HS-5 (cell line): ENCODE measurements around the gene HMGXB3.

Source experiments
- DNase-seq: peaks from one replicate; pipeline ENCODE4 v3.0.0-alpha.2; 2012; ENCODE audit warnings: low read depth

HMGXB3 gene

GRCh38 chr5:149990518-149991376, 9.8 kb upstream of the HMGXB3 start:
- DNase-seq, result peak; percentile 28

GRCh38 chr5:149993471-149993870, 7.1 kb upstream of the HMGXB3 start:
- no peak for DNase-seq

DNA sequence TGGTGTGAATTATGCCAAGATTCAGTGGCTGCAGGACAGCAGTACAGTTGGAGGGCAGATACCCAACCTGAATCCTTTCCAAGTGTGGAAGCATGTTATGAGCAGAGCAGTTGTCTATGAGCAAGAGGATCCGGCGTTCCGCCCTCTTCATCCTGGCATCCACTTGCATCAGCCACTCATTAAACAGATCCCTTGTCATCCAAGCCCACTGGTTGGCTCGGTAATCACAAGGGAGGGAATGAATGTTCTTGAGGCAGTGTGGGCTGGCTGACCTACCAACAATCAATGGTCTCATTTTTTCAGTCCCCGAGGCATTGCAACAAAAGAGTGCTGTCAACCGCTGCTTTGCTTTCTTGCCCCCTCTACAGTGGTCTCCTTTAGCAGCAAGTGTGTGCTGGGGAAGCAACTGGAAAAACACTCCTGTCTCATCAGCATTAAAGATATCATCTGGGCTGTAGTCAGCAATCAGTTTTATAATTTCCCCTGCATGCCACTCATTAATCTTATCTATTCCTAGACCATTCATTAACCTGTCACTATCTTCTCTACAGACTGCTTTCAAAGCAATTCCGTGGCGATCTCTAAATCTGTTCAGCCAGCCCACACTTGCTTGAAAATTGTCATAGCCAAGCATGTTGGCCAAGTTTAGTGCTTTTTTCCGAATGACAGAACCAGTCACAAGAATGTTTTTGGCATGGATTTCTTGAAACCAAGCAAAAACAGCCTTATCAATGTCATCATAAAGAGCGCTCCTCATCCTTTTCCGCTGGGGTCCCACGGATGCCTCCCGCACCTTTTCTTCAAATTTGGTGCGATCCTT, 4.9 kb upstream of the HMGXB3 start:
- no peak for DNase-seq

DNA sequence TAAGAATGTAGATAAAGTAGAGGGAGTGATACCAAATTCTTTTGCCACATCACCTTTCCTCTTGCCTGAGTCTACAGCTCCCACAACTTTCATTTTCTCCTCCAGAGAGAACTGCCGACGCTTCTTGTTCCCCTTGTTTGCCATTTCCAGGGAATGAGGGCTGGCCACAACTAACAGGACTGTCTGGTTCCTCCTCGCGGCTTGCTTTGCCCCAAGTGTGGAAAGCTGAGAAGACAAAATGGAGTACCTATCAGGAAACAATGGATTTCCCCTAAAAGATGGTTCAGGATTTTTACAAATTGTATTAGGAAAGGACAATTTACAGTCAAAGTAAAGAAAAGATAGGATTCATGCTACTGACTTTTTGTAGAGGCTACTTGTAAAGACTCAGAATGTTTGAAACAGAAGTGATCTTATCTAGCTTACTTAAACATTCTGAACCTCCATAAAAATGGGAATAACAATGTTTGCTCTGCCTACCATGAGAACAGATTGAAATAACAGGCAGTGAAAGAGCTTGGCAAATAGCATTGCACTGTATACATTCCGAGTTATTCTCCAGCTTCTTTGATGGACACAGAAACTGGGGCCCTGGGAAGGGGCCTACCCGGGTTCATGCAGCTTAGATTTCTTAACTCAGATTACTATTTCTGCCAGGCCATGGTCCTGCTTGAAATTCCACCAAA, 4.2 kb upstream of the HMGXB3 start:
- no peak for DNase-seq

- DNase-seq, result no peak
These were observed 2.3 kb upstream of the HMGXB3 start for GRCh38 chr5:149998281-149998680.

DNA sequence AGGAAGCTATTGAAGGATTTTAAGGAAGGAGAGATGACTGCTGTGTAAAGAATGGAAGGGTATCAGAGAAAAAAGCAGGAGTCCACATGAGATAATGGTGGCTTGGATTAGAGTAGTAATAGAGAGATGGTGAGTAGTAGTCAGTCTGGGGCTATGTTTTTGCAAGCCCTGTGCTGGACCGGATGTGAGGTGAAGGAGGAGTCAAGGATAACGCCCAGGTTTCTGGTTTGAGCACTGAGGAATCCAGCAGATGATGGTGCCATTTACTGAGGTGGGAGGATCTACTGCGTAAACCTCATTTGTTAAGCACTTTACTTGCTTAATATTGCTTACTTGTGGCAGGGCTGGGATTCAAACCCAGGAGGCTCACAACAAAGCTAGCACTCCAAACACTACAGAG, 1.2 kb upstream of the HMGXB3 start:
- DNase-seq, result no peak

GRCh38 chr5:149999866-150000255, 678 bp upstream of the HMGXB3 start:
- DNase-seq, result no peak

GRCh38 chr5:150000990-150001659, 586 bp downstream of the HMGXB3 start:
- DNase-seq, result no peak

DNA sequence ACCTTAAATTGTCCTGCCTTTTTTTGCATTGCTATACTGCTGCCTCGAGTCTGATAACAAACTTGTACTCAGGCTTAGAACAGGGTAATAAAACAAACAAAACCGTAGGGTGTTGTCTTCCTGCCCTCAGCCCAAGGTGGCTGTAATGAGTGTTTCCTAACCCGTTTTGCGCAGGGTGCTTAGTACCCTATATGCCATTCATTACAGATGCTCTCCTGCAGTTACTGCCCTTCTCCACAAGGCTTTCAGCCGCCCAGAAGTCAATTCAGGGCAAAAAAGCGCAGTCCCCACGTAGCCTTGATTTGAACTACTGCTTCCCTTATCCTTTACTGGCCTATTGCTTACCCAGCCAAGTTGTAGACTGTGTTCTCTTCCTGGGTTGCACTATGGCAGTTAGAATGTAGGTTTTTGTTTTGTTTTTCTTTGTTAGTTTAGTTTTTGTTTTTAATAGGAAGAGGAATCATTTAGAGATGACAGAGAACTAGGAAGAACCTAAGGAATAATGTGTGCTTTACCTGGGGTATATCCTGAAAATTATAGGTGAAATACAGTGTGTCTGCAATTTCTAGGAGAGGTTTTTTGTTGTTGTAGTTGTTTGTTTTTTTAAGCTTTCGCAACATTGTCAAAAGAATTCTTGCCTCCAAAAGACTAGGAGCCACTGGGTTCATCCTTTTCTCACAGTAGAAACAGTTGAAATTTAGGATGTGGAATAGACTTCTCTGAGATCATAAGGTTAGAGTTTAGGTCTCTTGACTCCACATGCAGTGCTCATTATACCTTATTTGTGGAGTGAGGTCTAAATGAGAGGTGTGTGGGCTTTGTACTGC, 1.3 kb downstream of the HMGXB3 start:
- DNase-seq, result peak; percentile 28

DNA sequence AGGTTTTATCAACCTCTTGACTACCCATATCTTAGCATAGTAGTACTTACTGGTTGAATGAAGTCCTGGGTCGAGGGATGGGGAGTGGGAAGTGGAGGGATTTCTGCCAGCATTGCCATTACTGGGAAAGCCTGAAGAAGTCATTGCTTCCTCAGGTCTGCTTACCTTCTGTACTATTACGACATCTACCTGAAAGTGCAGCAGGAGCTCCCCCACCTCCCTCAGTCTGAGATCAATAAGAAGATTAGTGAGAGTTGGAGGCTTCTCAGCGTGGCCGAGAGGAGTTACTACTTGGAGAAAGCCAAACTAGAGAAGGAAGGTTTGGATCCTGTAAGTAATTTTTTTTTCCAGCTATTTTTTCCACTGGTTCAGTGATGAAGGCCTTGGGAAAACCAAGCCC, 5.8 kb downstream of the HMGXB3 start:
- DNase-seq, result no peak

GRCh38 chr5:150007050-150007449, 6.5 kb downstream of the HMGXB3 start:
- DNase-seq, result no peak

- DNase-seq, result no peak
These were observed 9.3 kb downstream of the HMGXB3 start for GRCh38 chr5:150009671-150010387.

- no peak for DNase-seq
These were observed 13.4 kb downstream of the HMGXB3 start for GRCh38 chr5:150013931-150014330.

GRCh38 chr5:150014456-150014855, 13.9 kb downstream of the HMGXB3 start:
- no peak for DNase-seq

DNA sequence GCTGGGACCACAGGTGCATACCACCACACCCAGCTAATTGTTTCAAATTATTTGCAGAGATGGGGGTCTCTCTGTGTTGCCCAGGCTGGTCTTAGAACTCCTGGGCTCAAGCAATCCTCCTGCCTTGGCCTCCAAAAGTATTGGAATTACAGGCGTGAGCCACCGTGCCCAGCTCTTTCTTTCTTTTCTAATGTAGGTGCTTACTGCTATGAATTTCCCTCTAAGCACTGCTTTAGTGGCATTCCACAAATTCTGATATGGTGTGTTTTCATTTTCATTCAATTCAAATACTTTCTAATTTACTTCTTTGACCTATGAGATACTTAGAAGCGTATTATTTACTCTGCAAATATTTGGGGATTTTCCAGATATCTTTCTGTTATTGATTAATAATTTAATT, 14.9 kb downstream of the HMGXB3 start:
- no peak for DNase-seq

DNA sequence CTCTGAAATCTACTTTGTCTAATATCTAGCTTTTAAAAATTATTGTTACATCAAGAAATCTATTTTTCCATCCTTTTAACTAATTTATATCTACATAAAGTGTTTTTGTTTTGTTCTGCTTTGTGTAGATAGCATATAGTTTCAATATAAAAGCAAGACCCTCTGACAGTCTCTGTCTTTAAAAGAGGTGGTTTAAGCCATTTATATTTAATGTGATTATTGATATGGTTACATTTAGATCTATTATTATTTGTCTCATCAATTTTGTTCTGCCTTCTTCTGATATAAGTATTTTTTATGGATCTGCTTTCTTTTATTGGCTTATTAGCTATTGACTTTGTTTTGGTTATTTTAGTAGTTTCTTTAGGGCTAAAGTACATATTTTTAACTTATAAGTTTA, 16.0 kb downstream of the HMGXB3 start:
- DNase-seq, result no peak

- no peak for DNase-seq
These were observed 16.9 kb downstream of the HMGXB3 start for GRCh38 chr5:150017226-150018005.

DNA sequence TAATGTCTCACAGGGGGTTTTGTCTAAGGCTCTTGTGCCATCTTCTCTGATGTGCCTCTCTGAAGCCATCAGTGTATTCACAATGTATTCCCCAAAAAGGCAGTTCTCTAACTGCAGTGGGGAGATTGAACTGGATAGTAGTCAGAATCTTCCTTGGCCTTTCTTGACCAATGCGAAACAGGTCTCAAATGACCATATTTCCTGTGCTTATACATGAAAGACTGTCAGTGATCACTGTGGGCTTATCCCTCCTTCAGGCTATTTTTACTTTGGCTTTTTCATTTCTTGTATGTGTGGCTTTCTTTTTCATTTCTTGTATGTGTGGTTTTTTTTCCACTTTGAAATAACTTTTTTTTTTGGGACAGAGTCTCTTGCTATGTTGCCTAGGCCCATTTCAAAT, 19.7 kb downstream of the HMGXB3 start:
- DNase-seq, result no peak

- no peak for DNase-seq
These were observed 21.1 kb downstream of the HMGXB3 start for GRCh38 chr5:150021491-150022157.
